ENCODE data around the gene KCTD19. TPM values are rescaled to one million over a fixed set of nuclear protein-coding genes. Genes with fewer than 3 reads are reported as not detected.

Gene KCTD19
- total RNA-seq, 1 experiment from 2014 or later = not detected

- H3K27me3 Mint-ChIP-seq (ENCODE audit: insufficient read depth, unreplicated experiment) = no peaks in the 10 kb centered on the region
- no peak overlapping the region for H3K27ac Mint-ChIP-seq (ENCODE audit: unreplicated experiment)
- no peak for TF ChIP-seq CTCF (IDR thresholded peaks at IDR 0.05; ENCODE audit: insufficient read depth in 1 of 2, low read depth in 1 of 2, low read length in 1 of 2, severe bottlenecking in 1 of 2, unreplicated experiment in 1 of 2)
- no peak for DNase-seq
- no TSS peak for BruUV-seq (replicated peaks)
- H3K27me3 ChIP-seq (replicated peaks; ENCODE audit: control insufficient read depth, insufficient read depth, low read length) = no peaks in the 10 kb centered on the region
- no peak overlapping the region for H3K4me3 ChIP-seq (ENCODE audit: low read depth, low read length)
- no peaks in the 10 kb centered on the region for H3K9me3 Mint-ChIP-seq (ENCODE audit: unreplicated experiment)
- no peaks in the 10 kb centered on the region for H3K36me3 ChIP-seq (ENCODE audit: control insufficient read depth, insufficient read depth, low read length)
- intact Hi-C loops (cut with micrococcal nuclease; ENCODE audit: unreplicated experiment) = no loop called here
- CTCF ChIA-PET = interaction anchor here (1.1 kb wide), 1 partner anchor 14 kb away, joined by 3 read pairs; no protein-coding TSS in a partner anchor
- POLR2A ChIA-PET = no interaction called here
- H3K4me1 Mint-ChIP-seq (ENCODE audit: low read depth, unreplicated experiment) = peaks cover 6% of the 10 kb centered on the region
- H3K36me3 Mint-ChIP-seq (ENCODE audit: insufficient read depth, unreplicated experiment) = no peaks in the 10 kb centered on the region
- no peak overlapping the region for H3K4me3 Mint-ChIP-seq (ENCODE audit: unreplicated experiment)
- no peaks in the 10 kb centered on the region for H3K9me3 ChIP-seq
- H3K4me1 ChIP-seq = no peaks in the 10 kb centered on the region
These were observed 27.3 kb downstream of the KCTD19 start for GRCh38 chr16:67299269-67299668.

GRCh38 chr16:67298277-67298676 is 28.3 kb downstream of the KCTD19 start:
- DNase-seq = no peak
- Mint-ChIP-seq H3K4me3 (ENCODE audit: unreplicated experiment) (no peak overlapping the region), H3K27me3 (ENCODE audit: insufficient read depth, unreplicated experiment) (no peaks in the 10 kb centered on the region), H3K4me1 (ENCODE audit: low read depth, unreplicated experiment) (peaks cover 6% of the 10 kb centered on the region), H3K27ac (ENCODE audit: unreplicated experiment) (no peak overlapping the region), H3K9me3 (ENCODE audit: unreplicated experiment) (no peaks in the 10 kb centered on the region), H3K36me3 (ENCODE audit: insufficient read depth, unreplicated experiment) (no peaks in the 10 kb centered on the region)
- Histone ChIP-seq H3K27me3 (replicated peaks; ENCODE audit: control insufficient read depth, insufficient read depth, low read length) (no peaks in the 10 kb centered on the region), H3K4me3 (ENCODE audit: low read depth, low read length) (no peak overlapping the region), H3K36me3 (ENCODE audit: control insufficient read depth, insufficient read depth, low read length) (no peaks in the 10 kb centered on the region), H3K9me3 (no peaks in the 10 kb centered on the region), H3K4me1 (no peaks in the 10 kb centered on the region)
- TF ChIP-seq CTCF (IDR thresholded peaks at IDR 0.05; ENCODE audit: insufficient read depth in 1 of 2, low read depth in 1 of 2, low read length in 1 of 2, severe bottlenecking in 1 of 2, unreplicated experiment in 1 of 2) = no peak
- BruUV-seq (replicated peaks) = no TSS peak
- intact Hi-C loops (cut with micrococcal nuclease; ENCODE audit: unreplicated experiment) = no loop called here
- POLR2A ChIA-PET = interaction anchor here (0.6 kb wide), 1 partner anchor 44 kb away, joined by 4 read pairs; no protein-coding TSS in a partner anchor
- CTCF ChIA-PET = interaction anchor here (0.7 kb wide), 1 partner anchor 33 kb away, joined by 6 read pairs; no protein-coding TSS in a partner anchor

GRCh38 chr16:67296420-67296819 is 30.1 kb downstream of the KCTD19 start:
- intact Hi-C loops (cut with micrococcal nuclease; ENCODE audit: unreplicated experiment) = no loop called here
- CTCF ChIA-PET = interaction anchor here (1.5 to 1.9 kb wide), 2 partner anchors 12 to 36 kb away, joined by 3 to 6 read pairs; no protein-coding TSS in a partner anchor
- Histone ChIP-seq H3K9me3 (no peaks in the 10 kb centered on the region), H3K4me1 (0 out of 2 replicates have a peak, but pooled peaks cover under 1% of the 10 kb centered on the region), H3K4me3 (ENCODE audit: low read depth, low read length) (no peak overlapping the region), H3K36me3 (ENCODE audit: control insufficient read depth, insufficient read depth, low read length) (no peaks in the 10 kb centered on the region), H3K27me3 (replicated peaks; ENCODE audit: control insufficient read depth, insufficient read depth, low read length) (no peaks in the 10 kb centered on the region)
- DNase-seq = no peak
- no TSS peak for BruUV-seq (replicated peaks)
- no peaks in the 10 kb centered on the region for H3K27me3 Mint-ChIP-seq (ENCODE audit: insufficient read depth, unreplicated experiment)
- peaks cover 6% of the 10 kb centered on the region for H3K36me3 Mint-ChIP-seq (ENCODE audit: insufficient read depth, unreplicated experiment)
- H3K27ac Mint-ChIP-seq (ENCODE audit: unreplicated experiment) = no peak overlapping the region
- peaks cover 6% of the 10 kb centered on the region for H3K4me1 Mint-ChIP-seq (ENCODE audit: low read depth, unreplicated experiment)
- H3K9me3 Mint-ChIP-seq (ENCODE audit: unreplicated experiment) = no peaks in the 10 kb centered on the region
- H3K4me3 Mint-ChIP-seq (ENCODE audit: unreplicated experiment) = no peak overlapping the region
- TF ChIP-seq CTCF (IDR thresholded peaks at IDR 0.05; ENCODE audit: insufficient read depth in 1 of 2, low read depth in 1 of 2, low read length in 1 of 2, severe bottlenecking in 1 of 2, unreplicated experiment in 1 of 2) = no peak
- POLR2A ChIA-PET = no interaction called here
